Measurements from ENCODE around the gene LRP5.

DNA sequence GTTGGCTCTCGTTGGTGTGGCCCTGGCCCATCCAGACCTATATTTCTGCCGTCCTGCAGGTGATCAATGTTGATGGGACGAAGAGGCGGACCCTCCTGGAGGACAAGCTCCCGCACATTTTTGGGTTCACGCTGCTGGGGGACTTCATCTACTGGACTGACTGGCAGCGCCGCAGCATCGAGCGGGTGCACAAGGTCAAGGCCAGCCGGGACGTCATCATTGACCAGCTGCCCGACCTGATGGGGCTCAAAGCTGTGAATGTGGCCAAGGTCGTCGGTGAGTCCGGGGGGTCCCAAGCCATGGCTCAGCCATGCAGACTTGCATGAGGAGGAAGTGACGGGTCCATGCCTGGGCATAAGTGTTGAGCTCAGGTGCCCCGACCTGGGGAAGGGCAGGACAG is 91.0 kb downstream of the LRP5 start:
- TF ChIP-seq POLR2AphosphoS5 (IDR thresholded peaks at IDR 0.05; ENCODE audit: low read depth, low read length), result no peak
- TF ChIP-seq, protein P1, sequence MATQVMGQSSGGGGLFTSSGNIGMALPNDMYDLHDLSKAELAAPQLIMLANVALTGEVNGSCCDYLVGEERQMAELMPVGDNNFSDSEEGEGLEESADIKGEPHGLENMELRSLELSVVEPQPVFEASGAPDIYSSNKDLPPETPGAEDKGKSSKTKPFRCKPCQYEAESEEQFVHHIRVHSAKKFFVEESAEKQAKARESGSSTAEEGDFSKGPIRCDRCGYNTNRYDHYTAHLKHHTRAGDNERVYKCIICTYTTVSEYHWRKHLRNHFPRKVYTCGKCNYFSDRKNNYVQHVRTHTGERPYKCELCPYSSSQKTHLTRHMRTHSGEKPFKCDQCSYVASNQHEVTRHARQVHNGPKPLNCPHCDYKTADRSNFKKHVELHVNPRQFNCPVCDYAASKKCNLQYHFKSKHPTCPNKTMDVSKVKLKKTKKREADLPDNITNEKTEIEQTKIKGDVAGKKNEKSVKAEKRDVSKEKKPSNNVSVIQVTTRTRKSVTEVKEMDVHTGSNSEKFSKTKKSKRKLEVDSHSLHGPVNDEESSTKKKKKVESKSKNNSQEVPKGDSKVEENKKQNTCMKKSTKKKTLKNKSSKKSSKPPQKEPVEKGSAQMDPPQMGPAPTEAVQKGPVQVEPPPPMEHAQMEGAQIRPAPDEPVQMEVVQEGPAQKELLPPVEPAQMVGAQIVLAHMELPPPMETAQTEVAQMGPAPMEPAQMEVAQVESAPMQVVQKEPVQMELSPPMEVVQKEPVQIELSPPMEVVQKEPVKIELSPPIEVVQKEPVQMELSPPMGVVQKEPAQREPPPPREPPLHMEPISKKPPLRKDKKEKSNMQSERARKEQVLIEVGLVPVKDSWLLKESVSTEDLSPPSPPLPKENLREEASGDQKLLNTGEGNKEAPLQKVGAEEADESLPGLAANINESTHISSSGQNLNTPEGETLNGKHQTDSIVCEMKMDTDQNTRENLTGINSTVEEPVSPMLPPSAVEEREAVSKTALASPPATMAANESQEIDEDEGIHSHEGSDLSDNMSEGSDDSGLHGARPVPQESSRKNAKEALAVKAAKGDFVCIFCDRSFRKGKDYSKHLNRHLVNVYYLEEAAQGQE (IDR thresholded peaks at IDR 0.05; ENCODE audit: insufficient read depth in 1 of 2, low read depth in 2 of 2, low read length in 2 of 2), result no peak
